ENCODE data around the gene PRKAG1.

PRKAG1 gene

DNA sequence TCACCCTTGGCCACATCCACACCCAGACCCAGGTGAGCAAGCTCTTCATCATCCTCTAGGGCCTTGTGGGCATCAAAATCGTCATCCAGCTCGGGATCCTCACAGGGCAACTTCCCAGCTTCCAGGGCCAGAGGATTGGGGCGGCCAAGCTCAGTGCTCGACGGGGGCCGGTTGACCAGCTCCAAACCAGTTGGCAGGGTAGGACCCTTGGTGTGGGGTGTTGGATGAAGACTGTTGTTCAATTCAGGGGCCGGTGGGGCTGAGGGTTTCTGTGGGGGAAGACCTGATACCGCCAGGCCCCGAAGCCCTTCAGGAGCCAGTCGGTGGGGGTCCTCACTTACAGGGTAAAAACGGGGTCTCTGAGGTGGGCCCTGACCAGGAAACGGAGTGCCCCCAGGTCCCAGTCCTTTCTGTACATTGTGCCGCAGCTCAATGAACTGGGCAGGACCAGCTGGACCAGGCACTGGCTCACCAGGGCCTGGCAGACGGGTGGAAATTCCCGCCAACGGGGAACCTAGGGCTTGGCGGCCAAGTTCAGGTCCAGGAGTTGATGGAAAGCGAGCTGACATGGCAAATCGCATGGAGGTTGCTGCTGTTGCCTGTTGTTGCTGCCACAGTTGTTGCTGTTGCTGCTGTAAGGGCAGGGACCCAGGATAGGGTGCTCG is 19.8 kb upstream of the PRKAG1 start:
- no peak for TF ChIP-seq CTCF (IDR thresholded peaks at IDR 0.05; ENCODE audit: low read length)
- TF ChIP-seq EZH2 (IDR thresholded peaks at IDR 0.05; ENCODE audit: borderline replicate concordance, low read length): no peak
- H3K9me3 ChIP-seq (ENCODE audit: low read length): no peaks in the 10 kb centered on the region
- H3K36me3 ChIP-seq (ENCODE audit: insufficient read depth, low read length): peaks cover 95% of the 10 kb centered on the region
- no peaks in the 10 kb centered on the region for H3K4me1 ChIP-seq (ENCODE audit: insufficient read depth, low read length, severe bottlenecking)
- H3K27ac ChIP-seq (ENCODE audit: low read depth, low read length, poor library complexity, severe bottlenecking): no peak overlapping the region
- H2AFZ ChIP-seq (ENCODE audit: low read length): no peak overlapping the region
- H4K20me1 ChIP-seq (ENCODE audit: insufficient read depth, low read length): no peaks in the 10 kb centered on the region
- no peak overlapping the region for H3K4me2 ChIP-seq (ENCODE audit: low read length)
- no peaks in the 10 kb centered on the region for H3F3A ChIP-seq (ENCODE audit: insufficient read depth, low read length)
- H3K4me3 ChIP-seq (ENCODE audit: low read depth, low read length, poor library complexity, severe bottlenecking): no peak overlapping the region
- H3K9ac ChIP-seq (ENCODE audit: low read length): no peak overlapping the region
- no peaks in the 10 kb centered on the region for H3K79me2 ChIP-seq (ENCODE audit: insufficient read depth, low read length)
- no peaks in the 10 kb centered on the region for H3K9me2 ChIP-seq (ENCODE audit: low read depth, low read length)
- no peaks in the 10 kb centered on the region for H3K27me3 ChIP-seq (ENCODE audit: insufficient read depth, low read length)

- H3K9me3 ChIP-seq (ENCODE audit: low read length): no peaks in the 10 kb centered on the region
- H3K9ac ChIP-seq (ENCODE audit: low read length): no peak overlapping the region
- no peak overlapping the region for H3K4me3 ChIP-seq (ENCODE audit: low read depth, low read length, poor library complexity, severe bottlenecking)
- no peak overlapping the region for H3K4me2 ChIP-seq (ENCODE audit: low read length)
- no peaks in the 10 kb centered on the region for H3K4me1 ChIP-seq (ENCODE audit: insufficient read depth, low read length, severe bottlenecking)
- no peaks in the 10 kb centered on the region for H3K9me2 ChIP-seq (ENCODE audit: low read depth, low read length)
- H3F3A ChIP-seq (ENCODE audit: insufficient read depth, low read length): no peaks in the 10 kb centered on the region
- H3K79me2 ChIP-seq (ENCODE audit: insufficient read depth, low read length): no peaks in the 10 kb centered on the region
- TF ChIP-seq EZH2 (IDR thresholded peaks at IDR 0.05; ENCODE audit: borderline replicate concordance, low read length): no peak
- TF ChIP-seq CTCF (IDR thresholded peaks at IDR 0.05; ENCODE audit: low read length): no peak
- H3K36me3 ChIP-seq (ENCODE audit: insufficient read depth, low read length): peaks cover 95% of the 10 kb centered on the region
- no peaks in the 10 kb centered on the region for H3K27me3 ChIP-seq (ENCODE audit: insufficient read depth, low read length)
- no peak overlapping the region for H3K27ac ChIP-seq (ENCODE audit: low read depth, low read length, poor library complexity, severe bottlenecking)
- H4K20me1 ChIP-seq (ENCODE audit: insufficient read depth, low read length): no peaks in the 10 kb centered on the region
- no peak overlapping the region for H2AFZ ChIP-seq (ENCODE audit: low read length)
Observed at GRCh38 chr12:49037947-49038237, 19.3 kb upstream of the PRKAG1 start.

- H3F3A ChIP-seq (ENCODE audit: insufficient read depth, low read length): no peaks in the 10 kb centered on the region
- H3K27me3 ChIP-seq (ENCODE audit: insufficient read depth, low read length): no peaks in the 10 kb centered on the region
- H2AFZ ChIP-seq (ENCODE audit: low read length): no peak overlapping the region
- H3K4me1 ChIP-seq (ENCODE audit: insufficient read depth, low read length, severe bottlenecking): no peaks in the 10 kb centered on the region
- H3K9ac ChIP-seq (ENCODE audit: low read length): no peak overlapping the region
- no peaks in the 10 kb centered on the region for H3K9me3 ChIP-seq (ENCODE audit: low read length)
- no peaks in the 10 kb centered on the region for H3K9me2 ChIP-seq (ENCODE audit: low read depth, low read length)
- H3K4me3 ChIP-seq (ENCODE audit: low read depth, low read length, poor library complexity, severe bottlenecking): no peak overlapping the region
- H3K27ac ChIP-seq (ENCODE audit: low read depth, low read length, poor library complexity, severe bottlenecking): no peak overlapping the region
- H3K36me3 ChIP-seq (ENCODE audit: insufficient read depth, low read length): peaks cover 95% of the 10 kb centered on the region
- no peaks in the 10 kb centered on the region for H4K20me1 ChIP-seq (ENCODE audit: insufficient read depth, low read length)
- H3K79me2 ChIP-seq (ENCODE audit: insufficient read depth, low read length): no peaks in the 10 kb centered on the region
- TF ChIP-seq EZH2 (IDR thresholded peaks at IDR 0.05; ENCODE audit: borderline replicate concordance, low read length) (no peak), CTCF (IDR thresholded peaks at IDR 0.05; ENCODE audit: low read length) (no peak)
- H3K4me2 ChIP-seq (ENCODE audit: low read length): no peak overlapping the region
Observed at GRCh38 chr12:49037111-49037946, 18.8 kb upstream of the PRKAG1 start.
